VCaP (cell line): ENCODE results near the gene RFPL3.
"Not testable (repeated sequence)": the region's sequence is repeated elsewhere in the genome, so short reads cannot be mapped to it uniquely, and the experiment has no call there.

Source experiments
- H3K27ac ChIP-seq: fragments of 450-650 bp; 2 replicates; pipeline ENCODE4 v1.5.1; 2017
- TF ChIP-seq, protein P1 (sequence below): fragments of 450-650 bp; conservative IDR thresholded peaks from 2 replicates; pipeline ENCODE4 v1.5.1; 2017; ENCODE audit warnings: mild to moderate bottlenecking, moderate library complexity

Gene RFPL3

DNA sequence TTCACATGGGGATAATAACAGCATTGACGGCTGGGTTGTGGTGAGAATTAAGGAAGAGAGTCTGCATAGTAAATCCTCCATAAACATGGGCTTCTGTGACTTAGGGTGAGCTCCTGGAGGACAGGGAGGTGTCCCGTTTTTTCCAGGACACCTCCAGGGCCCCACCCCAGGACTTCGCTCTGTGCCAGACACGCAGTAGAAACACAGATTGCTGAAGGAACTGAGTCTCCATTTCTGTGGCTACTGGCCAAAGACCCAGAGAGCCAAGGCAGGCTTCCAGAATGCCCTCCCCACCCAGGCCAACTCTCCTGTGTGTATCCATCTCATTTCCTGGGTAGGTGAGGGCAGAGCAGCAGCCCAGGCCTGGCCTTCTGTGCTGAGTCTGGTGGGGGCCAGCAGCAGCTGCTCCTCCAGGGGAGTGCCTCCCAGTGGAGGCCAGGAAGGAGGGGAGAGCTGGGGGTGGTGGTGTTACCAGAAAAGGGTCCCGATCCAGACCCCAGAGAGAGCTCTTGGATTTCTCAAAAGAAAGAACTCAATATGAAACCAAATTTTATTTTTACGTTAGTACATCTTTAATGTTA is 9.5 kb upstream of the RFPL3 start:
- no peak overlapping the region for H3K27ac ChIP-seq
- TF ChIP-seq, protein P1, sequence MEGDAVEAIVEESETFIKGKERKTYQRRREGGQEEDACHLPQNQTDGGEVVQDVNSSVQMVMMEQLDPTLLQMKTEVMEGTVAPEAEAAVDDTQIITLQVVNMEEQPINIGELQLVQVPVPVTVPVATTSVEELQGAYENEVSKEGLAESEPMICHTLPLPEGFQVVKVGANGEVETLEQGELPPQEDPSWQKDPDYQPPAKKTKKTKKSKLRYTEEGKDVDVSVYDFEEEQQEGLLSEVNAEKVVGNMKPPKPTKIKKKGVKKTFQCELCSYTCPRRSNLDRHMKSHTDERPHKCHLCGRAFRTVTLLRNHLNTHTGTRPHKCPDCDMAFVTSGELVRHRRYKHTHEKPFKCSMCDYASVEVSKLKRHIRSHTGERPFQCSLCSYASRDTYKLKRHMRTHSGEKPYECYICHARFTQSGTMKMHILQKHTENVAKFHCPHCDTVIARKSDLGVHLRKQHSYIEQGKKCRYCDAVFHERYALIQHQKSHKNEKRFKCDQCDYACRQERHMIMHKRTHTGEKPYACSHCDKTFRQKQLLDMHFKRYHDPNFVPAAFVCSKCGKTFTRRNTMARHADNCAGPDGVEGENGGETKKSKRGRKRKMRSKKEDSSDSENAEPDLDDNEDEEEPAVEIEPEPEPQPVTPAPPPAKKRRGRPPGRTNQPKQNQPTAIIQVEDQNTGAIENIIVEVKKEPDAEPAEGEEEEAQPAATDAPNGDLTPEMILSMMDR, result no peak

DNA sequence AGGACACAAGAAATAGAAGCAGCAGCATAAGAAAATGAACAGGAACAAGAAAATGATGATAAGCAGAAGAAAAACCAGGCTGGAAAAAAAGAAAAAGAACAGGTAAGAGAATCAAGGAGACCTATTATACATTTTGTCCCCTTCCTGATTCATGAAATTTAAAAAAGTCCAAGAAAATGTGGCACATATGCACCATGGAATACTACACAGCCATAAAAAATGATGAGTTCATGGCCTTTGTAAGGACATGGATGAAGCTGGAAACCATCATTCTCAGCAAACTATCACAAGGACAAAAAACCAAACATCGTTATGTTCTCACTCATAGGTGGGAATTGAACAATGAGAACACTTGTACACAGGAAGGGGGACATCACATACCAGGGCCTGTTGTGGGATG is 5.8 kb upstream of the RFPL3 start:
- H3K27ac ChIP-seq, result not testable (repeated sequence)

DNA sequence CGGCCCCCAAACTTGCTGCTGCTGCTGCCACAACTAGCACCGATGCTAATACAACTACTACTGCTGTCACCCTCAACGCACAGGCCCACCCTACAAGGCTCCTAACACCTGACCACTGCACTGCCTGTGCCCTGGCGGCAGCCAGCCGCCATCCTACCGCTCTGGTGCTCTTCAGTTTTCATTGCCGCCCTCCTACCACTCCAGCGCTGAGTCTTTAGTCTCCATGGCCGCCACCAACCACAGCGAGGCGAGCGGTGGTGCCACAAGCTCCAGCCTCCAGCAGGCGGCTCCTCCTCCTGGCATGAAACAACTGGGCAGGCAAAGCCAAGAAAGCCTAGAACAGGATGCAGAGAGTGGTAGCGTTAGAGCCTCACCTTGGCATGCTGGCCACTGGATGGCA is 5.0 kb upstream of the RFPL3 start:
- TF ChIP-seq, protein P1, result no peak
- H3K27ac ChIP-seq, result no peak overlapping the region

DNA sequence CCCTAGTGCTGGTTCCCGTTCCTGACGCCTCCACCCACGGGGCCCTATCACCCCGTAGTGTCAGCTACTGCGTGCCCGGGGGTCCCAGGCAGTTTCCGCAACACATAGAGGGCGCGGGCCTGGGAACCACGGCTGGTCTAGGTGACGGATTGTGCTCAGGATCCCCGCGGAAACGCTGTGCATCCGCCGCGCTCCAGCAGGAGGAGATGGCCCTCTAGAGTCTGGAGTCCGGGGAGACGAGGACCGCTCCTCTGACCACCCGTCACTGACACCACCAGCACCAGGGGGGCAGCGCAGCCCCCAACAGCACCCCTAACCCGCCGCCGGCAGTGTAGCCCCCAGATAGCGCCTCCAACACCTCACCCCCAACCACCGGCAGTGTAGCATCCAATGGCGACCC is 4.4 kb upstream of the RFPL3 start:
- TF ChIP-seq, protein P1, result no peak
- no peak overlapping the region for H3K27ac ChIP-seq

DNA sequence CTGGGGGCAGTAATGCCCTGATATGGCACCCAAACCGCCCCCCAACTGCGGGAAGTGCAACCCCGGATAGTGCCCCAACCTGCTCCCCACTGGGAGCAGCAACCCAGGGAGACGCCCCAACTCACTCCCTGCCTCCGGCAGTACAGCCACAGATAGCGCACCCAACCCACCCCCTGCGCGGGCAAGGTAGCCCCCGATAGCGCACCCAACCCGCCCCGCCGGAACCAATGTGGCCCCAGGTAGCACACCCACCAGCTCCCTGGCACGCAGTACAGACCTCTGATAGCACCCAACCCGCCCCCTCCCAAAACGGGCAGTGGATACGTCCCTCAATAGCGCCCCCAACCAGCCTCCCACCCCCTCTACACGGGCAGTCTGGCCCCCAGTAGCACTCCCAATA is 3.8 kb upstream of the RFPL3 start:
- H3K27ac ChIP-seq, result no peak overlapping the region
- TF ChIP-seq, protein P1, result no peak

DNA sequence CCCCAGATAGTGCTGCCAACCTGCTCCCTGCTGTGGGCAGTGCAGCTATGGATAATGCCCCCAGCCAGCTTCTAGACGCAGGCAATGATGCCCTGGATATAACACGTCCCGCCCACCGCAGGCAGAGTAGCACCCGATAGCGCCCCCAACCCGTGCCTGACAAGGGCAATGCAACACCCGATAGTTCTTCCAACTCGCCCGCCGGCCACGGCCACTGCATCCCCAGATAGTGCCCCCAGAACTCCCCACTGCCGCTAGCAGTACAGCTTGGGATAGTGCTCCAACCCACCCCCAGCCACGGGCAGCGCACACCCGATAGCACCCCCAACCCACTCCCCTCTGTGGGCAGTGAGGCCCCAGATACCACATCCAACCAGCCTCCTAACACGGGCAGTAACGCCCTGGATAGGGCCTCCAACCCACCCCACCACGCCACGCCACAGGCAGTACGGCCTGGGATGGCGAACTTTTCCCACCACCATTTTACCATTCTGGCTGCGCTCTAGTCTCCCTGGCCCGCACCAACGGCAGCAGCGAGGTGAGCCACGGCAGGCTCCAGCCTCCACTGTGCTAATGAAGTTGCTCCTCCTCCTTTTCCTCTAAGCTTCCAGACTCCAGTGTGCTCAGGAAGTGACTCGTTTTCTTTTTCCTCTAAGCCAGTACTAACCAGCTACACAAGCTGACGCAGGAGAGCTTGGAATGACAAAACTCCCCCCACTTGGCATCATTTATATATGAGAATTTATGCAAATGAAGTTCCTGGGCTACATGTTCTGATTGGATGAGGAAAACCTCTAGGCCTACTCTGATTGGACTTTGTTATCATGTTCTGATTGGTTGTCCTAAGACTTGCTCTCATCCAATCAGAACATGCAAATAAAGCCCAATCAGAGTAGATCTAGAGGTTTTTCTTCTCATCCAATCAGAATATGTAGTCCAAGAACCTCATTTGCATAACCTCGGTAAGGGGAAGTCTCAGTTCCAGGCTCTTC is 3.0 kb upstream of the RFPL3 start:
- H3K27ac ChIP-seq, result no peak overlapping the region
- TF ChIP-seq, protein P1, result no peak

DNA sequence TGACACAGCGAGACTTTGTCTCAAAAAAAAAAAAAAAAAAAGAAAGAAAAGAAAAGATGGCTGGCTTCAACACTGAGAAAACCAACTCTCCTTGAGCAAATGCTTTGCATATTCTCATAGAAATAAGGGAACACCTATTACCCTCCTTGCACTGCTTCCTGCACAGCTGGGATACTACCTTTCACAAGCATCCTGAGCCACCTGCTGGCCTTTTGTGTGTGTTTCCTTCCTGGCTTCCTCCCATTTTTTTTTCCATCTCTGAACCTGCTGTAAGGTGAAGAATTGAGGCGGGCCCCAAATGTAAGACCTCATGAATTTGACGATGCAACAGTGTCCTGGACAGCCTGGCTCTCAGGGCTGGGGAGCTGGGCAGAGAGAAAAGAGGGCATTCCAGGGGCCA is 1.9 kb upstream of the RFPL3 start:
- no peak overlapping the region for H3K27ac ChIP-seq
- TF ChIP-seq, protein P1, result peak; percentile 74

DNA sequence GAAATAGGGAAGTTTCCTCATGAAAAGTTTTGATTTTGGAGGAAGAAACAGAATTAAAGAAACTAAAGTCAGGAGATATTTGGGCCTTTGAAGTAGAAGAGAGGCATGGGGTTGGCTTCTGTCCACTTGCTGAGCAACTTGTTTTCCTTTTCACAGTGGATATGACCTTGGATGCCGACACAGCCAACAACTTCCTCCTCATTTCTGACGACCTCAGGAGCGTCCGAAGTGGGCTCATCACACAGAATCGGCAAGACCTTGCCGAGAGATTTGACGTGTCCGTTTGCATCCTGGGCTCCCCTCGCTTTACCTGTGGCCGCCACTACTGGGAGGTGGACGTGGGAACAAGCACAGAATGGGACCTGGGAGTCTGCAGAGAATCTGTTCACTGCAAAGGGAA is 2.4 kb downstream of the RFPL3 start:
- not testable (repeated sequence) for H3K27ac ChIP-seq
